ENCODE results near the gene ONECUT3. TPM values are rescaled to one million over a fixed set of nuclear protein-coding genes. Genes with fewer than 3 reads are reported as not detected.

ONECUT3 gene
- total and polyA plus RNA-seq, 9 of the 15 experiments (the other 6 are each of a cell fraction or from before 2014, with no cell fraction given), result not detected

DNA sequence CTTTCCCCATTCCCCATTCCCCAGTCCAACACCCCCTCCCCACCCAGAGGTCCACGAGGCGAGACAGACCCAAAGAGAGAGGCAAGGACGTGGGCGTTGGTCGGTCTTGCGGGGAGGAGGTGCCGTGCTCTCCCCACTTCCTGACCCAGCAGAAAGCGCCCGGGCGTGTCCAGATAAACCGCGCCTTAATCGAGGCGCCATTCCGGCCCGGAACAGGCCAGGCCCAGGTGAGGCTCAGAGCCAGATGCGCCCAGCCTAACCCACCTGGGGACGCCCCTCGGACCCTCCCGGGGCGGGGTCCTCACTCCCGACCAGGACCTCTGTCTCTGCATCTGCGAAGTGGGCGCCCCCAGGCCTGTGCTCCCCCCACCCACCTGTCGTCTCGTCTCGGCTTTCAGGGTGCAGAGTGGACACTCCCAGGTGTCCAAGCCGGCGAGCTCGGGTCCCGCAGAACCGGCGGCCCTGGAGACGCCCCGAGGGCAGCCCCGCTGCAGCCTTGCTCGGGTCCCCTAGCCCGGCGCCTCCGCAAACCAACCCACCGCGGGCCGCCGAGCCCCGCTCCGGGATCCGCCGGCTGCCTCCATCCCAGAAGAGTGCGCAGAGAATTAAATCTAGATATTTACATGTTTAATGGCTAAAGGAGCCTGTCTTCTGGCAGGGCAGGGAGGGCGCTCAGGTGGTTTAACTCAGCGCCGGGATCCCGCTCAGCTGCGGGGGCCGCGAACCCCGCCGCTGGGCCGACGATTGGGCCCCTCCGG, 5.0 kb upstream of the ONECUT3 start (continued):
- TF ChIP-seq ILF3 (IDR thresholded peaks at IDR 0.05; ENCODE audit: borderline replicate concordance), result no peak
- no peak for TF ChIP-seq CCAR2 (IDR thresholded peaks at IDR 0.05; ENCODE audit: low read depth, low read length)
- TF ChIP-seq, protein P1, sequence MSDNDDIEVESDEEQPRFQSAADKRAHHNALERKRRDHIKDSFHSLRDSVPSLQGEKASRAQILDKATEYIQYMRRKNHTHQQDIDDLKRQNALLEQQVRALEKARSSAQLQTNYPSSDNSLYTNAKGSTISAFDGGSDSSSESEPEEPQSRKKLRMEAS (CRISPR knock-in tag; IDR thresholded peaks at IDR 0.05), result peak; percentile 63
- no peak for TF ChIP-seq FOXM1 (IDR thresholded peaks at IDR 0.05; ENCODE audit: low read depth)
- TF ChIP-seq FOXM1 (CRISPR knock-in tag; IDR thresholded peaks at IDR 0.05; ENCODE audit: low read depth), result no peak
- TF ChIP-seq ETV1 (tag; conservative IDR thresholded peaks at IDR 0.05; ENCODE audit: low read depth), result peak; percentile 30; the same call in 1 of the 2 replicates
- peak; percentile 42; the same call in 1 of the 2 replicates for TF ChIP-seq E2F3 (CRISPR knock-in tag; IDR thresholded peaks at IDR 0.05)
- TF ChIP-seq TEAD1 (CRISPR knock-in tag; IDR thresholded peaks at IDR 0.05), result peak in 1 of 2 experiments; percentile 68; a peak in 1 of 4 replicates
- TF ChIP-seq, protein P2, sequence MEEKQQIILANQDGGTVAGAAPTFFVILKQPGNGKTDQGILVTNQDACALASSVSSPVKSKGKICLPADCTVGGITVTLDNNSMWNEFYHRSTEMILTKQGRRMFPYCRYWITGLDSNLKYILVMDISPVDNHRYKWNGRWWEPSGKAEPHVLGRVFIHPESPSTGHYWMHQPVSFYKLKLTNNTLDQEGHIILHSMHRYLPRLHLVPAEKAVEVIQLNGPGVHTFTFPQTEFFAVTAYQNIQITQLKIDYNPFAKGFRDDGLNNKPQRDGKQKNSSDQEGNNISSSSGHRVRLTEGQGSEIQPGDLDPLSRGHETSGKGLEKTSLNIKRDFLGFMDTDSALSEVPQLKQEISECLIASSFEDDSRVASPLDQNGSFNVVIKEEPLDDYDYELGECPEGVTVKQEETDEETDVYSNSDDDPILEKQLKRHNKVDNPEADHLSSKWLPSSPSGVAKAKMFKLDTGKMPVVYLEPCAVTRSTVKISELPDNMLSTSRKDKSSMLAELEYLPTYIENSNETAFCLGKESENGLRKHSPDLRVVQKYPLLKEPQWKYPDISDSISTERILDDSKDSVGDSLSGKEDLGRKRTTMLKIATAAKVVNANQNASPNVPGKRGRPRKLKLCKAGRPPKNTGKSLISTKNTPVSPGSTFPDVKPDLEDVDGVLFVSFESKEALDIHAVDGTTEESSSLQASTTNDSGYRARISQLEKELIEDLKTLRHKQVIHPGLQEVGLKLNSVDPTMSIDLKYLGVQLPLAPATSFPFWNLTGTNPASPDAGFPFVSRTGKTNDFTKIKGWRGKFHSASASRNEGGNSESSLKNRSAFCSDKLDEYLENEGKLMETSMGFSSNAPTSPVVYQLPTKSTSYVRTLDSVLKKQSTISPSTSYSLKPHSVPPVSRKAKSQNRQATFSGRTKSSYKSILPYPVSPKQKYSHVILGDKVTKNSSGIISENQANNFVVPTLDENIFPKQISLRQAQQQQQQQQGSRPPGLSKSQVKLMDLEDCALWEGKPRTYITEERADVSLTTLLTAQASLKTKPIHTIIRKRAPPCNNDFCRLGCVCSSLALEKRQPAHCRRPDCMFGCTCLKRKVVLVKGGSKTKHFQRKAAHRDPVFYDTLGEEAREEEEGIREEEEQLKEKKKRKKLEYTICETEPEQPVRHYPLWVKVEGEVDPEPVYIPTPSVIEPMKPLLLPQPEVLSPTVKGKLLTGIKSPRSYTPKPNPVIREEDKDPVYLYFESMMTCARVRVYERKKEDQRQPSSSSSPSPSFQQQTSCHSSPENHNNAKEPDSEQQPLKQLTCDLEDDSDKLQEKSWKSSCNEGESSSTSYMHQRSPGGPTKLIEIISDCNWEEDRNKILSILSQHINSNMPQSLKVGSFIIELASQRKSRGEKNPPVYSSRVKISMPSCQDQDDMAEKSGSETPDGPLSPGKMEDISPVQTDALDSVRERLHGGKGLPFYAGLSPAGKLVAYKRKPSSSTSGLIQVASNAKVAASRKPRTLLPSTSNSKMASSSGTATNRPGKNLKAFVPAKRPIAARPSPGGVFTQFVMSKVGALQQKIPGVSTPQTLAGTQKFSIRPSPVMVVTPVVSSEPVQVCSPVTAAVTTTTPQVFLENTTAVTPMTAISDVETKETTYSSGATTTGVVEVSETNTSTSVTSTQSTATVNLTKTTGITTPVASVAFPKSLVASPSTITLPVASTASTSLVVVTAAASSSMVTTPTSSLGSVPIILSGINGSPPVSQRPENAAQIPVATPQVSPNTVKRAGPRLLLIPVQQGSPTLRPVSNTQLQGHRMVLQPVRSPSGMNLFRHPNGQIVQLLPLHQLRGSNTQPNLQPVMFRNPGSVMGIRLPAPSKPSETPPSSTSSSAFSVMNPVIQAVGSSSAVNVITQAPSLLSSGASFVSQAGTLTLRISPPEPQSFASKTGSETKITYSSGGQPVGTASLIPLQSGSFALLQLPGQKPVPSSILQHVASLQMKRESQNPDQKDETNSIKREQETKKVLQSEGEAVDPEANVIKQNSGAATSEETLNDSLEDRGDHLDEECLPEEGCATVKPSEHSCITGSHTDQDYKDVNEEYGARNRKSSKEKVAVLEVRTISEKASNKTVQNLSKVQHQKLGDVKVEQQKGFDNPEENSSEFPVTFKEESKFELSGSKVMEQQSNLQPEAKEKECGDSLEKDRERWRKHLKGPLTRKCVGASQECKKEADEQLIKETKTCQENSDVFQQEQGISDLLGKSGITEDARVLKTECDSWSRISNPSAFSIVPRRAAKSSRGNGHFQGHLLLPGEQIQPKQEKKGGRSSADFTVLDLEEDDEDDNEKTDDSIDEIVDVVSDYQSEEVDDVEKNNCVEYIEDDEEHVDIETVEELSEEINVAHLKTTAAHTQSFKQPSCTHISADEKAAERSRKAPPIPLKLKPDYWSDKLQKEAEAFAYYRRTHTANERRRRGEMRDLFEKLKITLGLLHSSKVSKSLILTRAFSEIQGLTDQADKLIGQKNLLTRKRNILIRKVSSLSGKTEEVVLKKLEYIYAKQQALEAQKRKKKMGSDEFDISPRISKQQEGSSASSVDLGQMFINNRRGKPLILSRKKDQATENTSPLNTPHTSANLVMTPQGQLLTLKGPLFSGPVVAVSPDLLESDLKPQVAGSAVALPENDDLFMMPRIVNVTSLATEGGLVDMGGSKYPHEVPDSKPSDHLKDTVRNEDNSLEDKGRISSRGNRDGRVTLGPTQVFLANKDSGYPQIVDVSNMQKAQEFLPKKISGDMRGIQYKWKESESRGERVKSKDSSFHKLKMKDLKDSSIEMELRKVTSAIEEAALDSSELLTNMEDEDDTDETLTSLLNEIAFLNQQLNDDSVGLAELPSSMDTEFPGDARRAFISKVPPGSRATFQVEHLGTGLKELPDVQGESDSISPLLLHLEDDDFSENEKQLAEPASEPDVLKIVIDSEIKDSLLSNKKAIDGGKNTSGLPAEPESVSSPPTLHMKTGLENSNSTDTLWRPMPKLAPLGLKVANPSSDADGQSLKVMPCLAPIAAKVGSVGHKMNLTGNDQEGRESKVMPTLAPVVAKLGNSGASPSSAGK (IDR thresholded peaks at IDR 0.05), result peak; percentile 79
- peak; percentile 73 for TF ChIP-seq PHF8 (IDR thresholded peaks at IDR 0.05; ENCODE audit: borderline replicate concordance, low read length)
- TF ChIP-seq, protein P3, sequence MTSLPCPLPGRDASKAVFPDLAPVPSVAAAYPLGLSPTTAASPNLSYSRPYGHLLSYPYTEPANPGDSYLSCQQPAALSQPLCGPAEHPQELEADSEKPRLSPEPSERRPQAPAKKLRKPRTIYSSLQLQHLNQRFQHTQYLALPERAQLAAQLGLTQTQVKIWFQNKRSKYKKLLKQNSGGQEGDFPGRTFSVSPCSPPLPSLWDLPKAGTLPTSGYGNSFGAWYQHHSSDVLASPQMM (CRISPR knock-in tag; IDR thresholded peaks at IDR 0.05), result no peak
- no peak for TF ChIP-seq GTF2F1 (IDR thresholded peaks at IDR 0.05; ENCODE audit: low read depth, low read length)
- TF ChIP-seq, protein P4, sequence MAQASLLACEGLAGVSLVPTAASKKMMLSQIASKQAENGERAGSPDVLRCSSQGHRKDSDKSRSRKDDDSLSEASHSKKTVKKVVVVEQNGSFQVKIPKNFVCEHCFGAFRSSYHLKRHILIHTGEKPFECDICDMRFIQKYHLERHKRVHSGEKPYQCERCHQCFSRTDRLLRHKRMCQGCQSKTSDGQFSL (CRISPR knock-in tag; IDR thresholded peaks at IDR 0.05), result peak; percentile 80
- TF ChIP-seq, protein P4 (tag; IDR thresholded peaks at IDR 0.05), result no peak
